WTC11 (cell line): ENCODE measurements around the gene C1orf174. TPM values are rescaled to one million over a fixed set of nuclear protein-coding genes. Genes with fewer than 3 reads are reported as not detected.
A peak's percentile ranks its signal among the peaks of the same experiment; 100 is the strongest.

ENCODE experiments used
- ATAC-seq: fragments of 200-7000 bp; cut with Tn5 transposase; 2 replicates; pipeline ENCODE4 v1.10.0; 2021; ENCODE audit warnings: mild to moderate bottlenecking, moderate library complexity
- CTCF ChIA-PET: fragments of 300-600 bp; sonication (Branson Sonifier 250); formaldehyde crosslinking; loops from one replicate; lab custom pipeline; 2021; ENCODE audit warnings: antibody characterized with exemption; lab: Charles Lee
- POLR2A ChIA-PET: fragments of 350-600 bp; sonication (Branson Sonifier 250); formaldehyde crosslinking; loops from one replicate; lab custom pipeline; 2021; ENCODE audit warnings: antibody characterized with exemption; lab: Charles Lee
- DNase-seq: peaks from one replicate; pipeline ENCODE4 v3.0.0; 2021; ENCODE audit warnings: low spot score
- H3K27ac Mint-ChIP-seq: 2 replicates; pipeline ENCODE4 v1.8.0; 2021; ENCODE audit warnings: mixed read lengths
- H3K27me3 Mint-ChIP-seq: 2 replicates; pipeline ENCODE4 v1.8.0; 2021; ENCODE audit warnings: low read depth, mild to moderate bottlenecking, moderate library complexity, mixed read lengths
- H3K36me3 Mint-ChIP-seq: 2 replicates; pipeline ENCODE4 v1.8.0; 2021; ENCODE audit warnings: mixed read lengths
- H3K4me1 Mint-ChIP-seq: 2 replicates; pipeline ENCODE4 v1.8.0; 2022; ENCODE audit warnings: mixed read lengths
- H3K4me3 Mint-ChIP-seq: 2 replicates; pipeline ENCODE4 v1.8.0; 2021; ENCODE audit warnings: mild to moderate bottlenecking, moderate library complexity, mixed read lengths
- H3K9me3 Mint-ChIP-seq: 2 replicates; pipeline ENCODE4 v1.8.0; 2021; ENCODE audit warnings: mixed read lengths
- ETV6 ChIP-seq: sonication (generic); formaldehyde crosslinking; IDR thresholded peaks from 2 replicates; pipeline ENCODE4 v1.8.1; 2022; ENCODE audit warnings: mild to moderate bottlenecking, missing genetic modification reagents
- FOXK1 ChIP-seq: sonication (generic); formaldehyde crosslinking; IDR thresholded peaks from 2 replicates; pipeline ENCODE4 v1.8.0; 2022; ENCODE audit warnings: mild to moderate bottlenecking, moderate library complexity, missing genetic modification reagents
- FOXP1 ChIP-seq: sonication (generic); formaldehyde crosslinking; IDR thresholded peaks from 2 replicates; pipeline ENCODE4 v1.8.0; 2022; ENCODE audit warnings: missing genetic modification reagents, mild to moderate bottlenecking, moderate library complexity, borderline replicate concordance
- FOXP4 ChIP-seq: sonication (generic); formaldehyde crosslinking; IDR thresholded peaks from 2 replicates; pipeline ENCODE4 v1.8.0; 2022; ENCODE audit warnings: mild to moderate bottlenecking, missing genetic modification reagents
- GABPB1 ChIP-seq: sonication (generic); formaldehyde crosslinking; IDR thresholded peaks from 2 replicates; pipeline ENCODE4 v1.8.1; 2023; ENCODE audit warnings: mild to moderate bottlenecking, missing genetic modification reagents
- HMGA2 ChIP-seq: fragments of 250-450 bp; sonication (Bioruptor Pico); IDR thresholded peaks from 2 replicates; pipeline ENCODE4 v1.4.0; 2021; ENCODE audit warnings: mild to moderate bottlenecking, moderate library complexity
- IRF2 ChIP-seq: sonication (generic); formaldehyde crosslinking; IDR thresholded peaks from 2 replicates; pipeline ENCODE4 v1.8.0; 2022; ENCODE audit warnings: low read depth, missing genetic modification reagents, borderline replicate concordance
- MAX ChIP-seq: sonication (generic); formaldehyde crosslinking; IDR thresholded peaks from 2 replicates; pipeline ENCODE4 v1.8.0; 2022; ENCODE audit warnings: mild to moderate bottlenecking, missing genetic modification reagents
- MYBL2 ChIP-seq: sonication (generic); formaldehyde crosslinking; IDR thresholded peaks from 2 replicates; pipeline ENCODE4 v1.8.1; 2023; ENCODE audit warnings: mild to moderate bottlenecking, moderate library complexity, missing genetic modification reagents
- NR3C1 ChIP-seq: sonication (generic); formaldehyde crosslinking; conservative IDR thresholded peaks from 2 replicates; pipeline ENCODE4 v1.8.1; 2023; ENCODE audit warnings: low read depth, mild to moderate bottlenecking, missing genetic modification reagents
- RORB ChIP-seq: fragments of 250-450 bp; sonication (Bioruptor Pico); IDR thresholded peaks from 2 replicates; pipeline ENCODE4 v1.9.0; 2021; ENCODE audit warnings: mild to moderate bottlenecking
- SP1 ChIP-seq: sonication (generic); formaldehyde crosslinking; conservative IDR thresholded peaks from 2 replicates; pipeline ENCODE4 v1.8.1; 2022; ENCODE audit warnings: missing genetic modification reagents
- TEAD1 ChIP-seq: sonication (generic); formaldehyde crosslinking; IDR thresholded peaks from 2 replicates; pipeline ENCODE4 v1.8.0; 2022; ENCODE audit warnings: mild to moderate bottlenecking, missing genetic modification reagents
- TEAD4 ChIP-seq: sonication (generic); formaldehyde crosslinking; IDR thresholded peaks from 2 replicates; pipeline ENCODE4 v1.8.0; 2022; ENCODE audit warnings: mild to moderate bottlenecking, missing genetic modification reagents
- USF1 ChIP-seq: sonication (generic); formaldehyde crosslinking; IDR thresholded peaks from 2 replicates; pipeline ENCODE4 v1.8.0; 2022; ENCODE audit warnings: mild to moderate bottlenecking, missing genetic modification reagents
- USF2 ChIP-seq: sonication (generic); formaldehyde crosslinking; IDR thresholded peaks from 2 replicates; pipeline ENCODE4 v1.8.1; 2023; ENCODE audit warnings: mild to moderate bottlenecking, missing genetic modification reagents, moderate library complexity
- ZNF121 ChIP-seq: sonication (generic); formaldehyde crosslinking; IDR thresholded peaks from 2 replicates; pipeline ENCODE4 v1.8.0; 2023; ENCODE audit warnings: missing genetic modification reagents
- ZNF423 ChIP-seq: fragments of 250-450 bp; sonication (Bioruptor Pico); IDR thresholded peaks from 2 replicates; pipeline ENCODE4 v2.1.2; 2022; ENCODE audit warnings: mild to moderate bottlenecking, moderate library complexity
- ZSCAN18 ChIP-seq: fragments of 250-450 bp; sonication (Bioruptor Pico); IDR thresholded peaks from 2 replicates; pipeline ENCODE4 v2.1.2; 2022; ENCODE audit warnings: mild to moderate bottlenecking, moderate library complexity
- total RNA-seq: library from RNA; stranded (reverse); gene quantifications from 3 replicates; pipeline ENCODE4 v1.2.3, GENCODE V29; 2021

C1orf174 gene
- total RNA-seq, 1 experiment from 2014 or later = 24.2 TPM

GRCh38 chr1:3857791-3858129, 42.3 kb downstream of the C1orf174 start (continued):
- TF ChIP-seq FOXP4 (no peak), ZNF121 (no peak), ZSCAN18 (CRISPR knock-in tag) (no peak), NR3C1 (CRISPR knock-in tag) (no peak), IRF2 (CRISPR knock-in tag) (no peak)

GRCh38 chr1:3856923-3857790, 42.9 kb downstream of the C1orf174 start, which contains the start of the genes CEP104 and DFFB:
CEP104 (minus strand) TSS chr1:3857211; CDS start chr1:3852407, 4,804 bp downstream.
DFFB (plus strand) TSS chr1:3857476; CDS start chr1:3857604, 128 bp downstream.
- DNase-seq = peak; percentile 96
- peak within 1 kb of the TSS; percentile 45; the same call in 1 of the 2 replicates for H3K27ac Mint-ChIP-seq
- no peaks in the 10 kb centered on the region for H3K9me3 Mint-ChIP-seq
- peak within 1 kb of the TSS; percentile 96 for H3K4me3 Mint-ChIP-seq
- peak; percentile 95 for ATAC-seq
- no peaks in the 10 kb centered on the region for H3K36me3 Mint-ChIP-seq
- peaks cover 8% of the 10 kb centered on the region for H3K27me3 Mint-ChIP-seq
- ChIA-PET POLR2A (interaction anchor here (0.9 to 1.7 kb wide), 3 partner anchors 13 to 64 kb away, joined by 3 to 10 read pairs (median 4); partner anchors contain the start of gene C1orf174), CTCF (interaction anchor here (0.9 to 2.7 kb wide), 12 partner anchors 18 to 1889 kb away, joined by 3 to 17 read pairs (median 4); partner anchors contain the start of genes C1orf174 and LRRC47)
- peaks cover 18% of the 10 kb centered on the region for H3K4me1 Mint-ChIP-seq
- peak; percentile 68; the same call in 1 of the 2 replicates for TF ChIP-seq USF1
- TF ChIP-seq TEAD4 (CRISPR knock-in tag) = no peak
- TF ChIP-seq MYBL2 (CRISPR knock-in tag) = 0 out of 2 replicates have a peak, but pooled peaks have one; percentile 49
- TF ChIP-seq FOXP1 (CRISPR knock-in tag) = peak; percentile 74; the same call in 1 of the 2 replicates
- TF ChIP-seq MAX (CRISPR knock-in tag) = peak; percentile 90
- TF ChIP-seq RORB (CRISPR knock-in tag) = no peak
- peak; percentile 48; the same call in 1 of the 2 replicates for TF ChIP-seq GABPB1 (CRISPR knock-in tag)
- peak; percentile 82 for TF ChIP-seq SP1 (CRISPR knock-in tag)
- TF ChIP-seq ZNF121 = 0 out of 2 replicates have a peak, but pooled peaks have one; percentile 20
- TF ChIP-seq USF2 (CRISPR knock-in tag) = 0 out of 2 replicates have a peak, but pooled peaks have one; percentile 29
- TF ChIP-seq ETV6 (CRISPR knock-in tag) = 0 out of 2 replicates have a peak, but pooled peaks have one; percentile 25
- no peak for TF ChIP-seq HMGA2 (CRISPR knock-in tag)
- TF ChIP-seq TEAD1 (CRISPR knock-in tag) = no peak; the same call in 1 of the 2 replicates
- peak; percentile 52; the same call in 1 of the 2 replicates for TF ChIP-seq ZNF423
- TF ChIP-seq FOXK1 (CRISPR knock-in tag) = 0 out of 2 replicates have a peak, but pooled peaks have one; percentile 7
